K562 (cell line): Measurements from ENCODE around the gene DAAM1.

Experiments used
- BRD4 ChIP-seq: fragments of 200-600 bp; sonication (generic); IDR thresholded peaks from 2 replicates; pipeline ENCODE4 v1.6.1; 2017; ENCODE audit warnings: inconsistent platforms
- DNMT1 ChIP-seq: fragments of 450-650 bp; IDR thresholded peaks from 2 replicates; pipeline ENCODE4 v1.6.1; 2016; ENCODE audit warnings: antibody characterized with exemption, mild to moderate bottlenecking
- NCOR1 ChIP-seq: fragments of 450-650 bp; IDR thresholded peaks from 2 replicates; pipeline ENCODE4 v1.6.1; 2016; ENCODE audit warnings: mild to moderate bottlenecking, moderate library complexity
- PML ChIP-seq: IDR thresholded peaks from 2 replicates; pipeline ENCODE4 v1.6.1; 2012; ENCODE audit warnings: low read length, inconsistent platforms
- PURB ChIP-seq: sonication (generic); formaldehyde crosslinking; IDR thresholded peaks from 2 replicates; pipeline ENCODE4 v1.9.0; 2021; ENCODE audit warnings: low read depth, mild to moderate bottlenecking, missing genetic modification reagents
- RBFOX2 ChIP-seq: fragments of 200-400 bp; formaldehyde crosslinking; IDR thresholded peaks from 2 replicates; pipeline ENCODE4 v1.6.1; 2017; ENCODE audit warnings: low read depth, mild to moderate bottlenecking, low read length, moderate library complexity
- RFX1 ChIP-seq: fragments of 450-650 bp; IDR thresholded peaks from 2 replicates; pipeline ENCODE4 v1.6.1; 2016; ENCODE audit warnings: mild to moderate bottlenecking, moderate library complexity
- YY1 ChIP-seq, 3 experiments: IDR thresholded peaks; 2 replicates each; pipeline ENCODE4 v1.6.1; 2011; ENCODE audit warnings: low read length in 2 of 3, mild to moderate bottlenecking in 2 of 3, moderate library complexity in 2 of 3, borderline replicate concordance in 1 of 3, control low read depth in 1 of 3, low read depth in 1 of 3; ENCODE audit not compliant: insufficient read depth in 3 of 3, insufficient replicate concordance in 2 of 3, control insufficient read depth in 1 of 3, insufficient read length in 1 of 3; ENCODE audit errors: extremely low read depth in 1 of 3
- ZNF140 ChIP-seq: fragments of 250-450 bp; sonication (Bioruptor Pico); IDR thresholded peaks from 2 replicates; pipeline ENCODE4 v1.8.0; 2021; ENCODE audit warnings: moderate library complexity, mild to moderate bottlenecking, inconsistent platforms
- TF ChIP-seq, protein P1 (sequence below), 3 experiments: IDR thresholded peaks in 2 of 3; conservative IDR thresholded peaks in 1 of 3; 2 replicates each; pipeline ENCODE4 v1.5.1; 2011 to 2012; ENCODE audit warnings: low read length in 3 of 3, mild to moderate bottlenecking in 3 of 3, control low read depth in 2 of 3, improper control_type of control experiment in 1 of 3, inconsistent platforms in 1 of 3, low read depth in 1 of 3, mixed read lengths in 1 of 3, moderate library complexity in 1 of 3; ENCODE audit not compliant: insufficient read depth in 2 of 3

GRCh38 chr14:59389936-59390335 is 201.5 kb downstream of the DAAM1 start:
- TF ChIP-seq, protein P1, sequence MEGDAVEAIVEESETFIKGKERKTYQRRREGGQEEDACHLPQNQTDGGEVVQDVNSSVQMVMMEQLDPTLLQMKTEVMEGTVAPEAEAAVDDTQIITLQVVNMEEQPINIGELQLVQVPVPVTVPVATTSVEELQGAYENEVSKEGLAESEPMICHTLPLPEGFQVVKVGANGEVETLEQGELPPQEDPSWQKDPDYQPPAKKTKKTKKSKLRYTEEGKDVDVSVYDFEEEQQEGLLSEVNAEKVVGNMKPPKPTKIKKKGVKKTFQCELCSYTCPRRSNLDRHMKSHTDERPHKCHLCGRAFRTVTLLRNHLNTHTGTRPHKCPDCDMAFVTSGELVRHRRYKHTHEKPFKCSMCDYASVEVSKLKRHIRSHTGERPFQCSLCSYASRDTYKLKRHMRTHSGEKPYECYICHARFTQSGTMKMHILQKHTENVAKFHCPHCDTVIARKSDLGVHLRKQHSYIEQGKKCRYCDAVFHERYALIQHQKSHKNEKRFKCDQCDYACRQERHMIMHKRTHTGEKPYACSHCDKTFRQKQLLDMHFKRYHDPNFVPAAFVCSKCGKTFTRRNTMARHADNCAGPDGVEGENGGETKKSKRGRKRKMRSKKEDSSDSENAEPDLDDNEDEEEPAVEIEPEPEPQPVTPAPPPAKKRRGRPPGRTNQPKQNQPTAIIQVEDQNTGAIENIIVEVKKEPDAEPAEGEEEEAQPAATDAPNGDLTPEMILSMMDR (IDR thresholded peaks at IDR 0.05 in 2 of 3, conservative IDR thresholded peaks at IDR 0.05 in 1 of 3; ENCODE audit: insufficient read depth in 2 of 3, low read depth in 1 of 3, low read length in 3 of 3) = no peak
- TF ChIP-seq RBFOX2 (no peak), YY1 (IDR thresholded peaks at IDR 0.05; ENCODE audit: borderline replicate concordance in 1 of 3, control insufficient read depth in 1 of 3, extremely low read depth in 1 of 3, insufficient read depth in 3 of 3, insufficient read length in 1 of 3, insufficient replicate concordance in 2 of 3, low read depth in 1 of 3, low read length in 2 of 3) (no peak), NCOR1 (no peak), PML (no peak), RFX1 (no peak), DNMT1 (no peak), BRD4 (no peak), ZNF140 (CRISPR knock-in tag) (no peak), PURB (CRISPR knock-in tag) (no peak)
